HL-60 (cell line): ENCODE measurements around the gene SF3A2.

Experiments
- DNase-seq, 2 experiments: peaks; one replicate each; pipeline ENCODE4 v3.0.0-alpha.2; 2010 to 2020; ENCODE audit warnings: low read depth in 1 of 2, low spot score in 1 of 2
- H3K27ac ChIP-seq: fragments of 250-450 bp; sonication (Bioruptor Pico); replicated peaks from 2 replicates; pipeline ENCODE4 v1.5.1; 2020; ENCODE audit warnings: mild to moderate bottlenecking, moderate library complexity
- H3K27me3 ChIP-seq: fragments of 250-450 bp; sonication (Bioruptor Pico); 2 replicates; pipeline ENCODE4 v1.5.1; 2021; ENCODE audit warnings: mild to moderate bottlenecking, moderate library complexity; ENCODE audit not compliant: insufficient read depth, poor library complexity, severe bottlenecking
- H3K4me3 ChIP-seq: replicated peaks from 2 replicates; pipeline ENCODE4 v1.5.1; 2011; ENCODE audit warnings: mild to moderate bottlenecking, control low read depth, low read length; ENCODE audit not compliant: insufficient read depth
- CTCF ChIP-seq: IDR thresholded peaks from one replicate; pipeline ENCODE4 v1.5.1; 2011; ENCODE audit warnings: low read length, control low read depth, inconsistent platforms; ENCODE audit not compliant: insufficient read depth
- GABPA ChIP-seq: IDR thresholded peaks from 2 replicates; pipeline ENCODE4 v1.6.1; 2012; ENCODE audit warnings: low read depth
- POLR2AphosphoS5 ChIP-seq: IDR thresholded peaks from 2 replicates; pipeline ENCODE4 v1.6.1; 2012; ENCODE audit warnings: low read depth
- REST ChIP-seq: IDR thresholded peaks from 2 replicates; pipeline ENCODE4 v1.6.1; 2012; ENCODE audit warnings: low read depth; ENCODE audit not compliant: insufficient replicate concordance
- SPI1 ChIP-seq: IDR thresholded peaks from 2 replicates; pipeline ENCODE4 v1.6.1; 2012; ENCODE audit warnings: low read depth, mild to moderate bottlenecking, borderline replicate concordance

Gene SF3A2

GRCh38 chr19:2224754-2225349 is 11.8 kb upstream of the SF3A2 start:
- no peak overlapping the region for H3K27ac ChIP-seq
- no peak overlapping the region for H3K4me3 ChIP-seq
- no peaks in the 10 kb centered on the region for H3K27me3 ChIP-seq
- TF ChIP-seq SPI1: no peak
- no peak for DNase-seq

GRCh38 chr19:2225415-2226050 is 11.1 kb upstream of the SF3A2 start:
- DNase-seq: no peak
- Histone ChIP-seq H3K27ac (no peak overlapping the region), H3K4me3 (no peak overlapping the region), H3K27me3 (no peaks in the 10 kb centered on the region)
- TF ChIP-seq SPI1: no peak
- TF ChIP-seq GABPA: no peak
- no peak for TF ChIP-seq POLR2AphosphoS5

- DNase-seq: no peak
- H3K27ac ChIP-seq: peak overlapping the region; percentile 69
- TF ChIP-seq REST (no peak), CTCF (no peak), POLR2AphosphoS5 (no peak; the same call in 1 of the 2 replicates), GABPA (no peak), SPI1 (no peak)
- H3K27me3 ChIP-seq: no peaks in the 10 kb centered on the region
- no peak overlapping the region for H3K4me3 ChIP-seq
Observed at GRCh38 chr19:2226051-2226839, 10.4 kb upstream of the SF3A2 start.

- H3K27me3 ChIP-seq: no peaks in the 10 kb centered on the region
- H3K4me3 ChIP-seq: no peak overlapping the region
- H3K27ac ChIP-seq: peak overlapping the region; percentile 69
- no peak for TF ChIP-seq CTCF
- peak; percentile 28; the same call in 1 of the 2 replicates for TF ChIP-seq POLR2AphosphoS5
- no peak for TF ChIP-seq SPI1
- peak in 1 of 2 experiments; percentile 52 for DNase-seq
Observed at GRCh38 chr19:2226840-2227360, 9.7 kb upstream of the SF3A2 start.

- peak; percentile 79 to 84 for DNase-seq
- Histone ChIP-seq H3K27me3 (no peaks in the 10 kb centered on the region), H3K4me3 (no peak overlapping the region), H3K27ac (peak overlapping the region; percentile 69)
- TF ChIP-seq POLR2AphosphoS5: peak; percentile 35; the same call in 1 of the 2 replicates
- TF ChIP-seq SPI1: peak; percentile 65; the same call in 1 of the 2 replicates
- no peak for TF ChIP-seq REST
- peak; percentile 5 for TF ChIP-seq CTCF
- TF ChIP-seq GABPA: no peak
Observed at GRCh38 chr19:2227415-2228156, 9.0 kb upstream of the SF3A2 start.
